HepG2 (cell line): Measurements from ENCODE around the gene SOSTDC1.

Experiments
- CTCF ChIP-seq: sonication (generic); formaldehyde crosslinking; IDR thresholded peaks from 2 replicates; pipeline ENCODE4 v1.5.0; 2020; ENCODE audit warnings: mild to moderate bottlenecking, missing genetic modification reagents, moderate library complexity
- FOSL1 ChIP-seq: sonication (generic); formaldehyde crosslinking; IDR thresholded peaks from 2 replicates; pipeline ENCODE4 v1.9.0; 2021; ENCODE audit warnings: missing genetic modification reagents, borderline replicate concordance
- POLR2A ChIP-seq, 2 experiments: IDR thresholded peaks; 2 replicates each; pipeline ENCODE4 v1.6.1; 2011; ENCODE audit warnings: low read depth in 2 of 2, low read length in 2 of 2, mild to moderate bottlenecking in 1 of 2, moderate library complexity in 1 of 2; ENCODE audit not compliant: insufficient read depth in 1 of 2
- ZBTB49 ChIP-seq: sonication (generic); formaldehyde crosslinking; IDR thresholded peaks from 2 replicates; pipeline ENCODE4 v1.4.0; 2020; ENCODE audit warnings: missing genetic modification reagents, borderline replicate concordance

DNA sequence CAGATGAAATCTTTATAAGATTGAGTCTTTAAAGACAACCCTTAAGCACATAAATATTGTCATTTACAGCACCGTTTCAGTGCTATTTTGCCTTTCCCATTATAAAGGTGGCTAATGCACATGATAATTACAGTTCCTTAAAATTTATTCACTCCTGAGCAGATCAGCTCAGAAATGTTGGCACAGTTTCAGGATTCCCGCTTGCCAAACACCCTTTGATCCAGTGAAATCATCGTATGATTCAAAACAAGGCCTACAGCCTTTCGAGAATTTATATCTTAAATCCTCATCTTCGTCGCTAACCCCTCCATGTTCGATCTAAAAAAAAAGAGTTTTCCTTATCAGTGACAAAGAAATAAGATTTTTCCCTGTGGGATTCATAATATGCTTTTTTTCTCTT is 14.1 kb upstream of the SOSTDC1 start:
- TF ChIP-seq POLR2A (IDR thresholded peaks at IDR 0.05; ENCODE audit: insufficient read depth in 1 of 2, low read depth in 2 of 2, low read length in 2 of 2), result no peak
- no peak for TF ChIP-seq ZBTB49 (CRISPR knock-in tag)
- TF ChIP-seq FOSL1, result no peak
- TF ChIP-seq CTCF, result no peak
